ENCODE measurements around the gene RAET1L.
"Not testable (repeated sequence)": the region's sequence is repeated elsewhere in the genome, so short reads cannot be mapped to it uniquely, and the experiment has no call there.

The RAET1L gene

GRCh38 chr6:149978610-149979009, 46.7 kb downstream of the RAET1L start:
- H3K4me3 ChIP-seq (ENCODE audit: low read depth, low read length), result no peak overlapping the region
- TF ChIP-seq, protein P1, sequence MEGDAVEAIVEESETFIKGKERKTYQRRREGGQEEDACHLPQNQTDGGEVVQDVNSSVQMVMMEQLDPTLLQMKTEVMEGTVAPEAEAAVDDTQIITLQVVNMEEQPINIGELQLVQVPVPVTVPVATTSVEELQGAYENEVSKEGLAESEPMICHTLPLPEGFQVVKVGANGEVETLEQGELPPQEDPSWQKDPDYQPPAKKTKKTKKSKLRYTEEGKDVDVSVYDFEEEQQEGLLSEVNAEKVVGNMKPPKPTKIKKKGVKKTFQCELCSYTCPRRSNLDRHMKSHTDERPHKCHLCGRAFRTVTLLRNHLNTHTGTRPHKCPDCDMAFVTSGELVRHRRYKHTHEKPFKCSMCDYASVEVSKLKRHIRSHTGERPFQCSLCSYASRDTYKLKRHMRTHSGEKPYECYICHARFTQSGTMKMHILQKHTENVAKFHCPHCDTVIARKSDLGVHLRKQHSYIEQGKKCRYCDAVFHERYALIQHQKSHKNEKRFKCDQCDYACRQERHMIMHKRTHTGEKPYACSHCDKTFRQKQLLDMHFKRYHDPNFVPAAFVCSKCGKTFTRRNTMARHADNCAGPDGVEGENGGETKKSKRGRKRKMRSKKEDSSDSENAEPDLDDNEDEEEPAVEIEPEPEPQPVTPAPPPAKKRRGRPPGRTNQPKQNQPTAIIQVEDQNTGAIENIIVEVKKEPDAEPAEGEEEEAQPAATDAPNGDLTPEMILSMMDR (IDR thresholded peaks at IDR 0.05; ENCODE audit: low read depth, low read length), result no peak

DNA sequence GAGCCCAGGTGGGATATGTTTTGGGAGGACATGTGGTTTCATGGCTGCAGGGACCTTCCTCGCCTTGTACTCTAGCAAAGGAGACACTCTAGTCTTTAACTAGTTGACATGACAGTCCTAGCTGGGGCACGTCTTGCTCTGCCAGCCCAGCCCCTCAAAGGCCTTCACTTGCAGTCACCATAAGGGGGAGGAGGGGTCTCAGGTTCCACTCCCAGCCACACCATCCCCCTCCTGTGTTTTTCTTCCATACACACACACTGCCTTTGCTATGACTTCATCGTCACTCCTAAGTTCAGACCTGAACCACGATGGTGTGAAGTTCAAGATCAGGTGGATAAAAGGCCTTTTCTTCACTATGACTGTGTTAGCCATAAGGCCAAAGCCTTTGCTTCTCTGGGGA, 48.1 kb downstream of the RAET1L start:
- no peak overlapping the region for H3K4me3 ChIP-seq (ENCODE audit: low read depth, low read length)
- TF ChIP-seq, protein P1 (IDR thresholded peaks at IDR 0.05; ENCODE audit: low read depth, low read length), result no peak

DNA sequence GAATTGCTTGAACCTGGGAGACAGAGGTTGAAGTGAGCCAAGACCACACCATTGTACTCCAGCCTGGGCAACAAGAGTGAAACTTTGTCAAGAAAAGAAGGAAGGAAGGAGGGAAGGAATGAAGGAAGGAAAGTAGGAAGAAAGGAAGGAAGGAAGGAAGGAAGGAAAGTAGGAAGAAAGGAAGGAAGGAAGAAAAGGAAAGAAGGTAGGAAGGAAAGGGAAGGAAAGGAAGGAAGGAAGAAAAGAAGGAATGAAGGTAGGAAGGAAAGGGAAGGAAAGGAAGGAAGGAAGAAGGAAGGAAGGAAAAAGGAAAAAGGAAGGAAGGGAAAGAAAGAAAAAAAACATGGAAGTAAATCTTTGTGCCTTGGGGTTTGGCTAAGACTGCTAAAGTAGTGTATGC, 49.9 kb downstream of the RAET1L start:
- TF ChIP-seq, protein P1 (IDR thresholded peaks at IDR 0.05; ENCODE audit: low read depth, low read length), result no peak
- no peak overlapping the region for H3K4me3 ChIP-seq (ENCODE audit: low read depth, low read length)

DNA sequence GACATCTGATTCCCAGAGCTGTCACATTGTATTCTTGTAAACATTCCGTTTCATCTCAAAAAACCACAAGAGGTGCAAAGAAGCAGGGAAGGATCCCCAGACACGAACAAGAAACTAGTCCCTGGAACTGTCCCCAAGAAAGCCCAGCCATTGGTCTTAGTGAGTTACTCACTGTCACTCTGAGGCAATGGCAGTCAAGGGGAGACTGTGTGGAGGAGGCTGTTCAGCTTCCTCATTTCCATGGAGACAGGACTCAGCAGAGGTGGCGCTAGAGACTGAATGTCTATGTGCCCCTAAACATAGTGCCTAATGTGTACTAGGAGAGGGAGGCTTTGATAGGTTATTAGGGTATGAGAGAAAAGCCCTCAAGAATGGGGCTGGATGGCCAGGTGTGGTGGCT, 50.5 kb downstream of the RAET1L start:
- H3K4me3 ChIP-seq (ENCODE audit: low read depth, low read length), result no peak overlapping the region
- TF ChIP-seq, protein P1 (IDR thresholded peaks at IDR 0.05; ENCODE audit: low read depth, low read length), result no peak

- not testable (repeated sequence) for H3K4me3 ChIP-seq (ENCODE audit: low read depth, low read length)
These were observed 50.9 kb downstream of the RAET1L start for GRCh38 chr6:149974394-149974793.

DNA sequence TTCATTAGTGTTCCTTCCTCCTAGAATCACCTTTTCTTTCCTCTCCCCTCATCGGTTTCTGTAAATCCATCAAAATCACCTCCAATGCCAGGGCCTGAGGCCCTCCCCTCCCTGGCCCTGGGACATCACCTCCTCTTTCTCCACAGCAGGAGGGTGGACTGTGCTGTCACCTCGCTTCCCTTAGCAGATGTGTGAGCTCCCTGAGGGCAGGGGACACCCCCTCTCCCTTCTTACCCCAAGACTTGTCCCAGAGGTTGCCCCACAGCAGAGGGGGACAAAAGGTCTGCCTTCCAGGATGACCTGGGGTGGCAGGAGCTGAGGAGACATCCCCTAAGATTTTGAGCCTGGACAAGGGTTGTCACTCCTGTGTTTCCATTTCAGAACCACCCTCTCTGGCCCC, 55.7 kb downstream of the RAET1L start:
- TF ChIP-seq, protein P1 (IDR thresholded peaks at IDR 0.05; ENCODE audit: low read depth, low read length), result no peak
- no peak overlapping the region for H3K4me3 ChIP-seq (ENCODE audit: low read depth, low read length)

DNA sequence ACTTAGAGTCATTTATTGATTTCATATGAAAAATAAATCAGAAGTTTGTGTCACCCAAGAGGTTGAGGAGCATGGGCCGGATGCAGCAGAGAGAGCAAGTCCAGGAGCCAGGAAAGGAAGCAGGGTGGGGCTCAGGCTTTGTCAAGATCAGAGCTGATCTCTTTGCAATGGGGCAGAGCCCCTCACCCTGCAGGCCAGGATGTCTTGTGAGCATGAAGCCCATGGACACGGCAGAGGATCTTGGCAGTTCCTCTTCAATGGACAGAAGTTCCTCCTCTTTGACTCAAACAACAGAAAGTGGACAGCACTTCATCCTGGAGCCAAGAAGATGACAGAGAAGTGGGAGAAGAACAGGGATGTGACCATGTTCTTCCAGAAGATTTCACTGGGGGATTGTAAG, 56.4 kb downstream of the RAET1L start:
- H3K4me3 ChIP-seq (ENCODE audit: low read depth, low read length), result not testable (repeated sequence)

Measured in WI38 (cell line).